GM20000 (cell line): Measurements from ENCODE around the gene CDC25C.

Experiments used
- DNase-seq: peaks from one replicate; pipeline ENCODE4 v3.0.0; 2012; ENCODE audit warnings: low spot score
- CTCF ChIP-seq: IDR thresholded peaks from 2 replicates; pipeline ENCODE4 v1.5.1; 2012; ENCODE audit warnings: mild to moderate bottlenecking, control low read depth; ENCODE audit errors: extremely low read depth, missing control alignments

CDC25C gene

GRCh38 chr5:138303372-138303771, 28.2 kb downstream of the CDC25C start:
- no peak for DNase-seq
- TF ChIP-seq CTCF = no peak

GRCh38 chr5:138289296-138289695, 42.3 kb downstream of the CDC25C start:
- no peak for DNase-seq
- no peak for TF ChIP-seq CTCF

GRCh38 chr5:138287246-138287645, 44.4 kb downstream of the CDC25C start:
- TF ChIP-seq CTCF = no peak
- no peak for DNase-seq

GRCh38 chr5:138282920-138283742, 48.5 kb downstream of the CDC25C start:
- no peak for DNase-seq
- TF ChIP-seq CTCF = no peak

GRCh38 chr5:138280915-138281314, 50.7 kb downstream of the CDC25C start:
- DNase-seq = no peak
- TF ChIP-seq CTCF = no peak

- no peak for TF ChIP-seq CTCF
- no peak for DNase-seq
Measured at GRCh38 chr5:138276402-138277054, 55.1 kb downstream of the CDC25C start.

GRCh38 chr5:138275895-138276294, 55.7 kb downstream of the CDC25C start:
- no peak for TF ChIP-seq CTCF
- no peak for DNase-seq
